ENCODE results near the gene MOGAT1.
A peak's percentile ranks its signal among the peaks of the same experiment; 100 is the strongest.
"Not testable (repeated sequence)": the region's sequence is repeated elsewhere in the genome, so short reads cannot be mapped to it uniquely, and the experiment has no call there.

The MOGAT1 gene

DNA sequence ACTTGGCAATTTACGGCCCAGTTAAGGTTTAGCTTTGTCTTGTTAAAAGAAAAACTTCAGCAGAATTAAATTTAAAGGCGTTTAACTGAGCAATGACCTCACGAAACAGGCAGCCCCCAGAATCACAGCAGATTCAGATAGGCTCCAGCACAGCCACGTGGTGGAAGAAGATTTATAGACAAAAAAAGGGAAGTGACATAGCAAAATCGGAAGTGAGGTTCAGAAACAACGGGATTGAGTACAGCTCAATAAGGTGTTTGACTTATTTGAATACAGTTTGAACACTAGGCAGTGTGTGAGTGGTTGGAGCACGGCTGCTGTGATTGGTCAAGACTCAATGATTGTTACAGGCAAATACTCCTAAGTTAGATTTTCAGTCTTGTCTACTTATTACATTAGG is 79.8 kb downstream of the MOGAT1 start:
- WGBS (ENCODE audit: insufficient coverage), result 48% methylated on average over 6 of the region's 7 CpGs
- no peak overlapping the region for H3K27ac ChIP-seq (ENCODE audit: insufficient read depth in 1 of 2, low read depth in 1 of 2, low read length in 2 of 2, poor library complexity in 1 of 2, severe bottlenecking in 2 of 2)
- peak; percentile 18 to 73 (median 61) for DNase-seq
- H3K36me3 ChIP-seq (ENCODE audit: control insufficient read depth in 4 of 4, insufficient read depth in 4 of 4, low read length in 3 of 4), result no peaks in the 10 kb centered on the region
- H3K4me1 ChIP-seq (ENCODE audit: control extremely low read depth in 1 of 4, control insufficient read depth in 4 of 4, insufficient read depth in 4 of 4, low read length in 3 of 4), result no peaks in the 10 kb centered on the region
- no peak overlapping the region for H3K4me3 ChIP-seq (ENCODE audit: control insufficient read depth in 1 of 7, extremely low read depth in 1 of 7, insufficient read depth in 4 of 7, low read depth in 2 of 7, low read length in 6 of 7)
- peaks cover 0 to 4% (median 0%) of the 10 kb centered on the region in 5 experiments for H3K9me3 ChIP-seq (ENCODE audit: control extremely low read depth in 1 of 5, control insufficient read depth in 4 of 5, insufficient read depth in 2 of 5, low read depth in 1 of 5, low read length in 4 of 5)
- ChIA-PET CTCF (no interaction called here), POLR2A (no interaction called here)
- H3K27me3 ChIP-seq (replicated peaks in 2 of 5; ENCODE audit: control insufficient read depth in 4 of 5, insufficient read depth in 5 of 5, low read length in 4 of 5), result no peaks in the 10 kb centered on the region

DNA sequence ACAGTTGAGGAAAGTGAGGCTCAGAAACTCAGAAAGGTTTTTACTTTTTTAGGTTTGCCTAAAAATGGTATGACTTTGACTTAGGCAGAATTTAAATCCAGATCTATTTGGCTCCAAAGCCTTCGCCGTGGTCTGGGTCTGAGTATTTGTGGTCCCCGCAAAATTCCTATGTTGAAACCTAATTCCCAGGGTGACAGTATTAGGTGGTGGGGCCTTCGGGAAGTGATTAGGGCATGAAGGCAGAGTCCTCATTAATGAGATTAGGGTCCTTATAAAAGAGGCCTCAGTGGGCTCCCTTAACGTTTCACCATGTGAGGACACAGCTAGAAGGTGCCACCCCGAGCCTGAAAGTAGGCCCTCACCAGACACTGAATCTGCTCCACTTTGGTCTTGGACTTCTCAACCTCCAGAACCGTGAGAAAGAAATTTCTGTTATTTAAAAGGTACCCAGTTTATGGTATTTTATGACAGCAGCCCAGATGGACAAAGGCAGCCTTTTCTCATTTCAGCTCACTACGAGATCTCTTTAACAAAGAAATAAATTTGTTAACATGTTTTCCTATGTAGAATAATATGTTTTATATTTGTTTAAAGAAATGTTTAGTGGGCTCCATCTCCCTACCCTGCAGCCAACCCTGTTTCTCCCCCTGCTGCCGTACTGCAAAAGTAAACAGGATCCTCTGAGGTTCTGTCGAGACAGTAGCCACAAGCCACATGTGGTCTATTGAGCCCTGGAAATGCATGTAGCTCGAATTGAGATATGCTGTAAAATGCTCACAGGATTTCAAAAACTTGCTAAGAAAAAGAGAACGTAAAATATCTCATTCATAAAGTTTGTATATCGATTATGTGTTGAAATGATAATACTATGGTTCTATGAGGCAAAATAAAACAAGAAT is 80.6 kb downstream of the MOGAT1 start:
- CTCF ChIA-PET, result interaction anchor here (0.9 kb wide), 1 partner anchor 151 kb away, joined by 3 read pairs; no protein-coding TSS in a partner anchor
- 71% methylated on average over 7 of the region's 13 CpGs for WGBS (ENCODE audit: insufficient coverage)
- peak in 1 of 3 donors; percentile 9 for DNase-seq

DNA sequence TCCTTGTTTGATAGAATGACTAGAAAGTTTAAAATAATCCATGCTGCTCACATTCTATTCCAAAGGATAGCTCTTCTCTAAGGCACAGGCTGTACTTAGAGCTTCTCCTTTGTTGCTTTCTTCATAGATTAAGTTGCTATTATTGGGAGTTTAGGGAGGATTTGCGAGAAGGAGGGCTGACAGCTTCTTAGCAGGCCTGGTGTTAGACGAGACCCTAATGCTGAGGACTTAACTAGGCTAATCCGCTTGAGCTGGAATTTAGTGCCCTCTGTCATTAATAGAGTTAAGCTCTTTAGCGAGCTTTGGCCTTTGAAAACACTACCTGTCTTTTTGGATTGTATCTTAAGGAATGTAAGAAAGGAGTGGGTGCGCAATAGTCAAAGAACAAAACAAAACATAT is 81.3 kb downstream of the MOGAT1 start:
- no peak overlapping the region for H3K27ac ChIP-seq (ENCODE audit: insufficient read depth in 1 of 2, low read depth in 1 of 2, low read length in 2 of 2, poor library complexity in 1 of 2, severe bottlenecking in 2 of 2)
- no peak overlapping the region for H3K4me3 ChIP-seq (ENCODE audit: control insufficient read depth in 1 of 7, extremely low read depth in 1 of 7, insufficient read depth in 4 of 7, low read depth in 2 of 7, low read length in 6 of 7)
- ChIA-PET CTCF (interaction anchor here (0.8 to 0.9 kb wide), 2 partner anchors 35 to 151 kb away, joined by 3 read pairs; no protein-coding TSS in a partner anchor), POLR2A (no interaction called here)
- DNase-seq, result no peak
- 100% methylated on average over 2 of the region's 5 CpGs for WGBS (ENCODE audit: insufficient coverage)
- H3K36me3 ChIP-seq (ENCODE audit: control insufficient read depth in 4 of 4, insufficient read depth in 4 of 4, low read length in 3 of 4), result no peaks in the 10 kb centered on the region
- H3K9me3 ChIP-seq (ENCODE audit: control extremely low read depth in 1 of 5, control insufficient read depth in 4 of 5, insufficient read depth in 2 of 5, low read depth in 1 of 5, low read length in 4 of 5), result peaks cover 0 to 4% (median 0%) of the 10 kb centered on the region in 5 experiments
- no peaks in the 10 kb centered on the region for H3K27me3 ChIP-seq (replicated peaks in 2 of 5; ENCODE audit: control insufficient read depth in 4 of 5, insufficient read depth in 5 of 5, low read length in 4 of 5)
- no peaks in the 10 kb centered on the region for H3K4me1 ChIP-seq (ENCODE audit: control extremely low read depth in 1 of 4, control insufficient read depth in 4 of 4, insufficient read depth in 4 of 4, low read length in 3 of 4)

More for the DNA sequence above, 80.6 kb downstream of the MOGAT1 start:
- Histone ChIP-seq H3K36me3 (ENCODE audit: control insufficient read depth in 4 of 4, insufficient read depth in 4 of 4, low read length in 3 of 4) (no peaks in the 10 kb centered on the region), H3K27me3 (replicated peaks in 2 of 5; ENCODE audit: control insufficient read depth in 4 of 5, insufficient read depth in 5 of 5, low read length in 4 of 5) (no peaks in the 10 kb centered on the region), H3K9me3 (ENCODE audit: control extremely low read depth in 1 of 5, control insufficient read depth in 4 of 5, insufficient read depth in 2 of 5, low read depth in 1 of 5, low read length in 4 of 5) (peaks cover 0 to 4% (median 0%) of the 10 kb centered on the region in 5 experiments), H3K27ac (ENCODE audit: insufficient read depth in 1 of 2, low read depth in 1 of 2, low read length in 2 of 2, poor library complexity in 1 of 2, severe bottlenecking in 2 of 2) (no peak overlapping the region), H3K4me3 (ENCODE audit: control insufficient read depth in 1 of 7, extremely low read depth in 1 of 7, insufficient read depth in 4 of 7, low read depth in 2 of 7, low read length in 6 of 7) (no peak overlapping the region), H3K4me1 (ENCODE audit: control extremely low read depth in 1 of 4, control insufficient read depth in 4 of 4, insufficient read depth in 4 of 4, low read length in 3 of 4) (no peaks in the 10 kb centered on the region)
- POLR2A ChIA-PET, result no interaction called here

DNA sequence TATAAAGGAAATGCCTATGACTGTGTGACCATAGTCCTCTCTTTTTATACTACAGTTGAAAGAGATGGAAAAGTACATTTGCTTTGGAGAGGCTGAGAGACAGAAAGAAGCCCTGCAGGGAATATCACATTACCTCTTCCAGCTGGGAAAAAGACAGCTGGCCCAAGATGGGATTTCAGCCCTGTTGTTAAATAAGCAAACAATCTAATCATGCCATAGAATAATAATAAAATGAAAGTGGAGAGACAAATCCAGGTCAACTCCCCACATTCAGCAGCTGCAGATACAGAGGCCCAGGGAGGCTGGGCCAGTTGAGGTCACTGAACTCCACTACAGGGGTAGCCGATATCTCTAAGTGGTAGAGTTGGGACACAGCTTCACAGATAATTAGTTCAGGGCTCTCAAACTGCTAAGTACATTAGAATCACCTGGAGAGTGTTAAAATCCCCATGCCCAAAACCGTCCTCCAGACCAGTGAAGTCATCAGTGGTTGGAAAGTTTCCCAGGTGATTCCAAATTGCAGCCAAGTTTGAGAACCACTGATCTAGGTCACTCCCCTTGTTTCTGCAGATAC is 81.9 kb downstream of the MOGAT1 start:
- ChIA-PET POLR2A (no interaction called here), CTCF (interaction anchor here (0.7 to 0.8 kb wide), 2 partner anchors 13 to 36 kb away, joined by 3 read pairs; no protein-coding TSS in a partner anchor)
- Histone ChIP-seq H3K9me3 (ENCODE audit: control extremely low read depth in 1 of 5, control insufficient read depth in 4 of 5, insufficient read depth in 2 of 5, low read depth in 1 of 5, low read length in 4 of 5) (peaks cover 0 to 4% (median 0%) of the 10 kb centered on the region in 5 experiments), H3K27ac (ENCODE audit: insufficient read depth in 1 of 2, low read depth in 1 of 2, low read length in 2 of 2, poor library complexity in 1 of 2, severe bottlenecking in 2 of 2) (no peak overlapping the region), H3K4me3 (ENCODE audit: control insufficient read depth in 1 of 7, extremely low read depth in 1 of 7, insufficient read depth in 4 of 7, low read depth in 2 of 7, low read length in 6 of 7) (no peak overlapping the region), H3K27me3 (replicated peaks in 2 of 5; ENCODE audit: control insufficient read depth in 4 of 5, insufficient read depth in 5 of 5, low read length in 4 of 5) (no peaks in the 10 kb centered on the region), H3K36me3 (ENCODE audit: control insufficient read depth in 4 of 4, insufficient read depth in 4 of 4, low read length in 3 of 4) (no peaks in the 10 kb centered on the region), H3K4me1 (ENCODE audit: control extremely low read depth in 1 of 4, control insufficient read depth in 4 of 4, insufficient read depth in 4 of 4, low read length in 3 of 4) (no peaks in the 10 kb centered on the region)
- no peak for DNase-seq
- WGBS (ENCODE audit: insufficient coverage), result 100% methylated on average over 2 of the region's 2 CpGs

DNA sequence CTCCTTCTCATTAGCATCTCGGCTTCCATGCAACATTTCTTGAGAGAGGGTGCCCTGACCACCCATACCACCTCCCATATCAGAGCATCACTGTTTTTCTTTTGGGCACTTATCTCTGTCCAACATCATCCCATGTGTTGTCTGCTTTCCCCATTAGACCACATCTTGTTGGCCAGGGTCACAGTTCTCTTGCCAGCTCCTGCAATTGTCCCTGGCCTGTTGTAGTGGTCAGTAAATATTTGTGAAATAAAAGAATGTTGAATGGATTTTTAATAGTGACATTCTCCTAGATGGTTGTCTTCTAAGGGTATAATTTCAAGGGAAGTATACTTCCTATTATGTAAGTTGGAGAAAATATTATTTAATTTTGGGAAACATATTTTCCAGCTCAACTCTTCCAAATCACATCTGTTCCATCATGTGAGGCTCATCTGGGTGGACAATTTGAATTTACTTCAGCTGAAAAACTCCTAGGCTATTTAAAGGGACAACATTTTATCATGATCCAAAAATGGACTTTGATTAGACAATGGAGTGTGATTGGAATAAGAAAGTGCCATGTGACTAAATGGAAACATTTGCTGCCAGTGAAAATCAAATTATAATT is 83.0 kb downstream of the MOGAT1 start:
- POLR2A ChIA-PET, result no interaction called here
- H3K9me3 ChIP-seq (ENCODE audit: control extremely low read depth in 1 of 5, control insufficient read depth in 4 of 5, insufficient read depth in 2 of 5, low read depth in 1 of 5, low read length in 4 of 5), result peaks cover 0 to 4% (median 0%) of the 10 kb centered on the region in 5 experiments
- no peaks in the 10 kb centered on the region for H3K4me1 ChIP-seq (ENCODE audit: control extremely low read depth in 1 of 4, control insufficient read depth in 4 of 4, insufficient read depth in 4 of 4, low read length in 3 of 4)
- no peaks in the 10 kb centered on the region for H3K27me3 ChIP-seq (replicated peaks in 2 of 5; ENCODE audit: control insufficient read depth in 4 of 5, insufficient read depth in 5 of 5, low read length in 4 of 5)
- H3K36me3 ChIP-seq (ENCODE audit: control insufficient read depth in 4 of 4, insufficient read depth in 4 of 4, low read length in 3 of 4), result no peaks in the 10 kb centered on the region
- WGBS (ENCODE audit: insufficient coverage), result 93% methylated on average over 1 of the region's 1 CpG
- no peak for DNase-seq
- H3K27ac ChIP-seq (ENCODE audit: insufficient read depth in 1 of 2, low read depth in 1 of 2, low read length in 2 of 2, poor library complexity in 1 of 2, severe bottlenecking in 2 of 2), result no peak overlapping the region
- H3K4me3 ChIP-seq (ENCODE audit: control insufficient read depth in 1 of 7, extremely low read depth in 1 of 7, insufficient read depth in 4 of 7, low read depth in 2 of 7, low read length in 6 of 7), result no peak overlapping the region
- CTCF ChIA-PET, result interaction anchor here (0.6 kb wide), 1 partner anchor 86 kb away, joined by 3 read pairs; no protein-coding TSS in a partner anchor

DNA sequence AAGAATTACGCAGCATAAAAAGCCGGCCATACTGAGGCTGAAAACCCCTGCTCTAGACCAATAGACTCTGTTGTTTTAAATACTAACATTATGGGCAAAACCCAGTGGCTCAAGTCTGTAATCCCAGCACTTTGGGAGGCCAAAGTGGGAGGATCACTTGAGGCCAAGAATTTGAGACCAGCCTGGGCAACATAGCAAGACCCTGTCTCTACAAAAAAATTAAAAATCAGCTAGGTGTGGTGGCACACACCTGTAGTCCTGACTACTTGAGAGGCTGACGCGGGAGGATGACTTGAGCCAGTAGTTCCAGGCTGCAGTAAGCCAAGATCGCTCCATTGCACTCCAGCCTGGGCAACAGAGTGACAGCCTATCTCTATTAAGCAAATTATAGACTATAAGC is 84.1 kb downstream of the MOGAT1 start:
- H3K9me3 ChIP-seq (ENCODE audit: control extremely low read depth in 1 of 5, control insufficient read depth in 4 of 5, insufficient read depth in 2 of 5, low read depth in 1 of 5, low read length in 4 of 5); H3K4me1 ChIP-seq (ENCODE audit: control extremely low read depth in 1 of 4, control insufficient read depth in 4 of 4, insufficient read depth in 4 of 4, low read length in 3 of 4); H3K4me3 ChIP-seq (ENCODE audit: control insufficient read depth in 1 of 7, extremely low read depth in 1 of 7, insufficient read depth in 4 of 7, low read depth in 2 of 7, low read length in 6 of 7); POLR2A ChIA-PET; H3K27me3 ChIP-seq (replicated peaks in 2 of 5; ENCODE audit: control insufficient read depth in 4 of 5, insufficient read depth in 5 of 5, low read length in 4 of 5); H3K27ac ChIP-seq (ENCODE audit: insufficient read depth in 1 of 2, low read depth in 1 of 2, low read length in 2 of 2, poor library complexity in 1 of 2, severe bottlenecking in 2 of 2); CTCF ChIA-PET; DNase-seq; H3K36me3 ChIP-seq (ENCODE audit: control insufficient read depth in 4 of 4, insufficient read depth in 4 of 4, low read length in 3 of 4): not testable (repeated sequence)
- WGBS (ENCODE audit: insufficient coverage), result 71% methylated on average over 4 of the region's 5 CpGs
